GM21528 (cell line): Measurements from ENCODE around the gene EMP1.

ENCODE experiments used
- ATAC-seq: cut with Tn5 transposase; IDR thresholded peaks from one replicate; pipeline ENCODE4 v1.9.1; 2021; ENCODE audit warnings: mild to moderate bottlenecking, moderate library complexity; ENCODE audit not compliant: unreplicated experiment, low FRiP score

EMP1 gene

GRCh38 chr12:13195250-13195649, 1.3 kb upstream of the EMP1 start:
- ATAC-seq: no peak

DNA sequence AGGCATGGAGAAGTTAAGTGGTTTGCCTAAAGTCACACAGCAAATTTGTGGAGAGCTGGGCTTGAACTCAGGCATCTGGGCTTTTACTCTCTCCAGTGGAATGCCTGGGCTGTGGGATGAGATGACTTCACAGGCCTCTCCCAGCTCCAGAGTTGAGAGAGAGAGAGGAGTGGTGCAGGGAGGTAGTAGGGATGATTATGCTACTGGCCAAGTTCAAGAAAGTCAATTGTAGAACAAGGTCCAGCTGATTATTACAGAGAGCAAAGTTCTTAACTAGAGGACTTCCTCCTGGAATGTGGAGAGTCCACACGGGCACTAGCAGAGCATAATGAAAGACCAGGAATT, 769 bp upstream of the EMP1 start:
- no peak for ATAC-seq

GRCh38 chr12:13197032-13197431, 506 bp downstream of the EMP1 start:
- ATAC-seq: no peak

DNA sequence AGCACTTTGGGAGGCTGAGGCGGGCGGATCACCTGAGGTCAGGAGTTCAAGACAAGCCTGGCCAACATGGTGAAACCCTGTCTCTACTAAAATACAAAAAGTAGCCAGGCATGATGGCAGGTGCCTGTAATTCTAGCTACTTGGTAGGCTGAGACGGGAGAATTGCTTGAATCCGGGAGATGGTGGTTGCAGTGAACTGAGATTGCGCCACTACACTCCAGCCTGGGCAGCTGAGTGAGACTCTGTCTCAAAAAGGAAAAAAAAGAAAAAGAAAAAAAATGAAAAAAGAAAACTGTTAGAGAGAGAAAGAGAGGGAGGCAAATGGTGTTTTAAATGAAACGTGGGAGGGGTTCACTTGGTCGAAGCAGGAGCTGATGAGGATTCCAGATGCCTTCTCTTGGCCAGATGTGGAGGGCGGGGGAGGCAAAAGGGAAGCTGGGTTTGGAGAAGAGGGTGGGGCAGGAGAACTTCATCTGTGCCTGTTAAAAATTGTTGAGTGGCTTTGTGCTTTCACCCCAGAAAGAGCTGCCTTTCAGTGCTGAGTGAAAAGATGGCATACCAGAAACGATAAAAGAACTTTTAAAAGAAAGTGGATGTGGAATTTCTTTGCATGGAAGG, 1.1 kb downstream of the EMP1 start:
- no peak for ATAC-seq

DNA sequence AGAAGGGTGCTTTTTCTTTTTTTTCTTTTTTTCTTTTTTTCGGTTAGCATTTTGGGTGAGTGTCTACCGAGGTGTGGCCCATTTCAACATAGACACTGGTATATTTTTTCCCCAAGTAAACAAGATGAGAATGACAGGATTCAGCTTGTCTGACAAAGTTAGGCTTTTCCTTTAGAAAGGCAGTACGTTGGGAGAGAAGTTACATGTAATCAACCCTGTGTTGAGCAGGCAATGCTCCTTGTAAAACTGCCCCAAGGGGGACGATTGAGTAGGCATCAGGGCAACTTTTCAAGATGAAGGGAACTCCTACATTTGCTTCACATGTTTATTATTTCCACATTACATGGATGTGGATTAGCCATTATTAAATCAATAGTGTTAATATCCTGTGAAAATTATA, 1.7 kb downstream of the EMP1 start:
- ATAC-seq: no peak

DNA sequence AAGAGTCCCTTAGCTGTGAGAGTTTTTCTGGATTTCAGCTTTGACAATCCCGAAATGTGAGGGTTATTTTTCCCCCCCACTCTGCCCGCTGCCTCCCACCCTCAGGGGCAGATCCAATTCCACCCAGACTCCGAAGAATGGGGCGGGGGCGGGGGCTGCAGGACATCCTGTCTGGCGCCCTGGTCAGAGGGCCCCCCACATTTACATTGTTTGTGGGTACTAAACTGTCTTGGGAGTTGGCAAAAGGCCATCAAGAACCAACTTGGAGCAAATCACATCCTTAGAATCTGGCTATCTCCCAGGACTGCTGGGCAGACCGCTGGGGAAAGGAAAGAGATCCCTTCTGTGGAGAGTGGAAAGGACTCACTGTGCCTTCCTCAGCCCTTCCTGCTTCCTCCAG, 2.4 kb downstream of the EMP1 start:
- ATAC-seq: no peak

DNA sequence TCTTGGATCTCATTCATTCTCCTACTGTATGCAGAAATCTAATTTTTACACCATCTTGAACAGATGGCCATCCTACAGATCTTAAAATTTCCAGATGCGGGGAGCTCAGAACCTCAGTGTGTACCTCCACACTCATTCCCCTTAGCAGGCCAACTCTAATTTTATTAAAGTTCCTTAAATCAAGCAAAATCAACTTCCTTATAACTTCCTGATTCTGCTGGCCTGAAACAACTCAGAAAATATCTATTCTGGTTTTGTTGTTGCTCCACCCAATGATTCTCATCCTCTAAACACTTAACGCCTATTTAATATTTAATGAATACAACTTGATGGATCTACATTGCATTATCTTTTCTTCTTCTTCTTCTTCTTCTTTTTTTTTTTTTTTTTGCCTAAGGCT, 3.1 kb downstream of the EMP1 start:
- ATAC-seq: no peak

GRCh38 chr12:13200841-13201240, 4.3 kb downstream of the EMP1 start:
- no peak for ATAC-seq

DNA sequence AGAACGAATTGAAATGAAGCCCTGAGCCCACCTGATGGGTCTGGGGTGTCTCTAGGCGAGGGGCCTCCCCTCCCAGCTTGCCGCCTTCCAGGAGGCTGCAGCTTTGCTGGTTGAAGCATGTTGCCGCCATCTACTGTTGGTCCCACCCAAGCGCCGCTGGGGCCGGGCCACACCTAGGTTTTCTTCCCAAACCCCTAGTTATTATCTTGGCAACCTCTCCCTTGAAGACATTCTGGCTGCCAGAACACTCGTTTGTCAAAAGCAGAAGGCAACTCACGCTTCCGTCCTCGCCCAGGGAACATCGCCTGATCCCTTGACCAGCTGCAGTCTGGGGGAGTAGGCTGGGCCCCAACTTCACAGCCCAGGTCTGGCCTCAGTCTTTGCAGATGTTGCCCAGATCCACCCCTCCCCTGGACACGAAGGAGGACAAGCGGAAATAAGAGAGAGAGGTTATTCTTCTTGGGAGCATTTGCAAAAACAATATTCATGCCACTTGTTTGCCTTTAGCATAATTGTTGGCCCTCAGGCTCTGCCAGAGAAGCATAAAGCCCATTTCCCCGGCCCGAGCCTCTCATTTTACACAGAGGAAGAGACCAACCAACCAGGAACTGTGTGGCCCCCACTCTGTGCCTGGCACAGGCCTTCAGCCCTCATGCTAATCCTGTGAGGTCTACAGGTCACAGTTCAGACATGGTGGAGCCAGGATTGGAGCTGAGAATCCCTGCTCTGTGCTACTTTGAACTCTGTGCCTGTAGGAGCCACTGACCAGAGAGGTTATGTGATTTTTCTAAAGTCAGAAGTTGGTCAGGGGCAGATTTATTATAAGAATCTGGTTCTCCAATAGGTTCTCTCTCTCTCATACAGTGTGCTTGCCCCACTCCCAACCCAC, 6.8 kb downstream of the EMP1 start:
- no peak for ATAC-seq

- no peak for ATAC-seq
Measured at GRCh38 chr12:13204428-13204827, 7.9 kb downstream of the EMP1 start.

GRCh38 chr12:13205809-13206559, 9.5 kb downstream of the EMP1 start:
- ATAC-seq: no peak

- no peak for ATAC-seq
Measured at GRCh38 chr12:13206560-13206897, 10.0 kb downstream of the EMP1 start.

DNA sequence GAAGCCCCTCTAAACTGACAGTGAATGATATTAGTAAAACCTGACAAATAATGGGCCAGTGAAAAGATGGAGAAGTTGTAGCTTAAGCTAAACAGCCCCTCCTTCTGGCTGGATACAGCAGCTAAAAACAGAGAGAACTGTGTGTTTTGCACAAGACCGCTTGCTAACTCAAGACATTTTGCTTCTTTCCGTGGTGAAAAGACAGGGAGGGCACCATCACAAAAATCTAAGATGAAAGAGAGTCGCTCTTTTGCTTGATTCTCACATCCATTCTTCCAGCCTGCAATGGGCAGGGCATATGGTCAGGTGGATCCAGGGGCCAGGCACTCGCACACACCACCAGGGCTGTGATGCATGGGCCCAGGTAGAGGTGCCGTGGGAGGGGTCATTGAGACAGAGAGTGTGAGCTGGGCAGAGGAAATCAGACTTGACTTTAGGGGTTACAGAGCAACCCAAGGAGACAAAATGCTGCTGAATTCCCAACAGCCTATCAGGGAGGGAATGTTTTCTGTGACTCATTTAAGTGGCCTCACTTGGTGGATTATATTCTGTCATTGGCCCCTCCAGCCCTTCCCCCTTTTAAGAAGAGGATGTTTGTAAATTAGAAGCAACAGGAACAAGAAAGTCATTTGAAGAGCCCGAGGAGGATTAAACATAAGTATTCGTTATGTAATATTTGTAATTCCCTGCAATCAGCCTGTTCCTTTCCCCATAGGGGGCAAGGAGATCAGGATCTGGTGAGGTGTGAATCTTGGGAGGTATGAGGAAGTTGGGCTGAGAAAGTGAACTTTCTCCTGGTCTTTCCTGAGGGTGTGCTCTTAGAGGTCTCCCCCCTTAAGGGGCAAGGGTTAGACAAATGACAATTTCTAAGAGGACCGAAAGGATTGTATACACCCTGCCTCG, 12.3 kb downstream of the EMP1 start:
- no peak for ATAC-seq

- no peak for ATAC-seq
Measured at GRCh38 chr12:13209436-13210235, 13.1 kb downstream of the EMP1 start.

DNA sequence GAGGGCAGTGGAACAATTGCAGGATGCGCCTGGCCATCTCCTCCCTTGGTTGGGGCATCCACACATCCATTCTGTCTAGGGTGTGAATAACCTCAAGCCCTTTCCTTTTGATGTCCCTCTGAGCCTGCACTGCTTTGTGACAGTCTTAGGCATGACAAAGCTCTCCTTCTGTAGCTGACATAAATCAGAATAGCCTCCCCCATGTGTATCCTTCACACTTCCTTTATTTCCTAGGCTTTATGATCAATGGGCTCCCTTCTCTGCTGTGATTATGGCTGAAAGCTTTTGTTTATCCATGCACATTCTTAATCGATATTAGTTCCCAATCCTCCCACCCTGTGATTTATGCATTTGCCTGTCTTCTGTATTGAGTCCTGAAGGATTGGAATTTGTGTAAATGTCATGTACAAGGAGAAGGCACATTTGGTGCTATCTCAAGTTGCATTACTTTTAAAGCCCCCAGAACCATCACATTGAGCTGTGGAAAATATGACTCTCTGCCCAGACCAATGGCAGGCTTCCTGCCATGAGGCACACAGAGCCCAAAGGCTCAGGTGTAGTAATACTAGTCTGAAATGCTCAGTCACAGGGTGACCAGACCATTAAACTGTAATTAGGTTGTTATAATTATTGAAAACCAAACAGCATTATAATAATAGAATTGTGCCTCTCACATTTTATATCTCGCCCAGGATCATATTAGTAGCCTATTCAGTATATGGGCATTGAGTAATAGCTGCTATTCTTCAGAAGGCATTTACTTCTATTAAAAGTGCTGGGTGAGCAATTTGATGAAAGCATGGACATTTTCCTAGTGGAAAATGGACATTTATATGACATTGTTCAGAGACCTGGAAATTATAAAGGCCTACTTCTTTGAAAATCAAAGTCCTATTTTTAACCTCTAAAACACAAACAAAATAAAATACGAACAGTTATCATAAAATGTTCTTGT, 14.0 kb downstream of the EMP1 start:
- no peak for ATAC-seq

DNA sequence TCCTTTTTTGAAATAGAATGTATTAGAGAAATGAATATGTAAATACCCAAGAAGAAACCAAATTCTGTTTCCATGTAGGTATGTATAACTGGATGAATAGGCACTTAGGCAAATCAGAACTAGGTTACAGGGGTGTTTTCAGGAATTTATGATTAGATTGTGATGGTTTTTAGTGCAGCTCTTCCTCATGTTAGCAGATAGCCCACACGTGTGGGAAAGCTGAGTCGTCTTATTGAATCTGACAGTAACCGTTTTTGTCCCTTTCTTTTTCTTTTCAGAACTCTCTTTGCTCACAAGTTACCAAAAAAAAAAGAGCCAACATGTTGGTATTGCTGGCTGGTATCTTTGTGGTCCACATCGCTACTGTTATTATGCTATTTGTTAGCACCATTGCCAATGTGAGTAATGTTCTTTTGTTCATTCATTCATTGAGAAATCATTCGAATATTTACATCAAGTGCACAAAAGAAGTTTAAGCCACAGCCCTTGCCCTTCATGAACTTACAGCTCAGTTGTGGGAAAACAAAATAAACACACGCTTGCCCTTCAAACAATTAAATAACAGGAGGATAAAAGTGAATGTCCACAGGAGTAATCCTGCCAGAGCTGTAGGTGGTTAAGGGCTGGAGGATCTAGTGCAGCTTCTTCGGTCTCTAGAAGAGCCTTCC, 14.8 kb downstream of the EMP1 start:
- ATAC-seq: no peak

DNA sequence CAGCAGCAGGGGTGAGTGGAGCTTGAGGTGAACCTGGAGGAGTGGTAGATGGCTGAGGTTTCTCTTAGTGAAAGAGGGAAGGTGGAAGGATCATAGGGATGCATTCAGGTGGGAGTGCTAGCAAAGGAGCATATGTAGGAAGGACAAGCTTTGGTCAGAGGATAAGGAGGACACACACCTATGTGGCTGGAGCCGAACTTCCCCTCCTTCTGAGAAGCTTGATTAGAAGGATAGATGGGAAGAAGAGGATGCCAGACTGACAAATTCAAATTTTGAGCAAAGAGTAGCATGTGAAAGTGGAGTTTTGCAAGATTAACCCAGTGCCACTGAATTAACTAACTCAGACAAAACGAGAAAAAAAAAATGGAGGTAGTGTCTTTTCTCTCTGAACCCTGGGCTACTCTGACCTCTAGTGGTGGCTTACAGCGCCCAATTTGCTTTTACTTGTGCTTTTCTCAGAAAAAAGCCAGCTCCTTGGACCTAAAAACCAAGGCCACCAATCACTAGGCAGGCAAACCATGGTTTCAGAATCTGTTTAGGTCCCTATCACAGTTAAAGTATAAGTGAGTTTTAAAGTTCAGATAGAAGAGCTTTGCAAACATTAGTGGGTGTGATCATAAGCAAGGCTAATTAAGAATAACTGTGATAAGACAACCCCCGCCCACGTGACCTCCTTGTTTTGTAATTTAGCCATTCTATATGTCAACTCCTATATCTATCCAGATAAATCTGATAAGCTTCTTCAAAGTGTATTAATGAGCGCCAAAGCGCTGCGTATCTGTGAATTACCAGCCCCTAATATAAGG, 15.5 kb downstream of the EMP1 start:
- ATAC-seq: no peak
